ENCODE data around the gene AASS.

DNA sequence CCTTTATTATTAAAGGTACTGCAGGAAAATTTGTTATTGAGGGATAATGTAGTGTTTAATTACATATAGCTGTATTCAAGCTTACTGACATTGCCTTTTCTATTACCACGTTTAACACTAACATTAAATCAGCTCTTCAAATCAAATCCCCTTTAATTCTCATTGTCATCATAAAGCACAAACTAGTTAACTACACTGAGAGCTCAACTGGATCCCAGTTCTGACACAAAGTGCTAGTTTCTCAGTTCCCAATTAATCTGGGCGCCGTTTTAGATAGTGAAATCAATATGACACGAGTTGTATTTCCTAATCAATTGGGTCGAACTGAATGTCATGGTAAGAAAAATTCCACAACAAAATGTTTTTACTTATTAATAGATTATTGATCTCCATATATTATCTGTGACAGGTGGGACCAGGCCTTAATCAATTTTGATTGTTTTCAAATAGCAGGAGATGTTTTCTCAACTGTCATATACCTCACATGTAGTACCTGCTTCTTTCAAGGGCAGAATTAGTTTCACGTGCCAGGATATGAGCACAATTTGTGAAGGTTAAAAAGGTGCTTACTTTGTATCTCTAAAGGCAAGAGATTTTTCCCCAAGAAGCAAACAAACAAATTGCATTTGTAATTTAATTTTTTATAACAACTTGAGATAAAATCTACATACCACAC lies 71.0 kb downstream of the AASS start:
- TF ChIP-seq, protein P1, sequence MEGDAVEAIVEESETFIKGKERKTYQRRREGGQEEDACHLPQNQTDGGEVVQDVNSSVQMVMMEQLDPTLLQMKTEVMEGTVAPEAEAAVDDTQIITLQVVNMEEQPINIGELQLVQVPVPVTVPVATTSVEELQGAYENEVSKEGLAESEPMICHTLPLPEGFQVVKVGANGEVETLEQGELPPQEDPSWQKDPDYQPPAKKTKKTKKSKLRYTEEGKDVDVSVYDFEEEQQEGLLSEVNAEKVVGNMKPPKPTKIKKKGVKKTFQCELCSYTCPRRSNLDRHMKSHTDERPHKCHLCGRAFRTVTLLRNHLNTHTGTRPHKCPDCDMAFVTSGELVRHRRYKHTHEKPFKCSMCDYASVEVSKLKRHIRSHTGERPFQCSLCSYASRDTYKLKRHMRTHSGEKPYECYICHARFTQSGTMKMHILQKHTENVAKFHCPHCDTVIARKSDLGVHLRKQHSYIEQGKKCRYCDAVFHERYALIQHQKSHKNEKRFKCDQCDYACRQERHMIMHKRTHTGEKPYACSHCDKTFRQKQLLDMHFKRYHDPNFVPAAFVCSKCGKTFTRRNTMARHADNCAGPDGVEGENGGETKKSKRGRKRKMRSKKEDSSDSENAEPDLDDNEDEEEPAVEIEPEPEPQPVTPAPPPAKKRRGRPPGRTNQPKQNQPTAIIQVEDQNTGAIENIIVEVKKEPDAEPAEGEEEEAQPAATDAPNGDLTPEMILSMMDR (IDR thresholded peaks at IDR 0.05): no peak
- TF ChIP-seq POLR2A (IDR thresholded peaks at IDR 0.05): no peak

All from vagina (tissue), 2 donors.